CD4-positive, alpha-beta T cell treated with Interleukin-17A for 1 hour (primary cell): Measurements from ENCODE around the gene MYOCD.

Source experiments
- DNase-seq: peaks from one replicate; pipeline ENCODE4 v3.0.0-alpha.2; 2020

MYOCD gene

GRCh38 chr17:12644623-12645022 is 21.1 kb upstream of the MYOCD start:
- no peak for DNase-seq

GRCh38 chr17:12646761-12647422 is 18.8 kb upstream of the MYOCD start:
- no peak for DNase-seq

GRCh38 chr17:12648498-12648897 is 17.2 kb upstream of the MYOCD start:
- DNase-seq, result no peak

GRCh38 chr17:12655936-12656335 is 9.8 kb upstream of the MYOCD start:
- no peak for DNase-seq

GRCh38 chr17:12656354-12656753 is 9.3 kb upstream of the MYOCD start:
- no peak for DNase-seq

- no peak for DNase-seq
Observed at GRCh38 chr17:12659500-12659899, 6.2 kb upstream of the MYOCD start.

- DNase-seq, result no peak
Observed at GRCh38 chr17:12664252-12664651, 1.4 kb upstream of the MYOCD start.

- DNase-seq, result no peak
Observed at GRCh38 chr17:12664894-12665262, 812 bp upstream of the MYOCD start.

- no peak for DNase-seq
Observed at GRCh38 chr17:12666718-12667117, 1.0 kb downstream of the MYOCD start.

- no peak for DNase-seq
Observed at GRCh38 chr17:12667299-12667958, 1.7 kb downstream of the MYOCD start.

- no peak for DNase-seq
Observed at GRCh38 chr17:12671906-12672305, 6.2 kb downstream of the MYOCD start.

GRCh38 chr17:12672947-12673346 is 7.3 kb downstream of the MYOCD start:
- DNase-seq, result no peak

- DNase-seq, result no peak
Observed at GRCh38 chr17:12673788-12674187, 8.1 kb downstream of the MYOCD start.

- DNase-seq, result no peak
Observed at GRCh38 chr17:12680407-12680897, 14.8 kb downstream of the MYOCD start.

GRCh38 chr17:12680993-12681392 is 15.3 kb downstream of the MYOCD start:
- no peak for DNase-seq

- DNase-seq, result no peak
Observed at GRCh38 chr17:12683299-12683698, 17.6 kb downstream of the MYOCD start.

- DNase-seq, result no peak
Observed at GRCh38 chr17:12686486-12686885, 20.8 kb downstream of the MYOCD start.

GRCh38 chr17:12688382-12688781 is 22.7 kb downstream of the MYOCD start:
- no peak for DNase-seq

GRCh38 chr17:12691173-12691572 is 25.5 kb downstream of the MYOCD start:
- no peak for DNase-seq

GRCh38 chr17:12693640-12694039 is 27.9 kb downstream of the MYOCD start:
- no peak for DNase-seq

- DNase-seq, result no peak
Observed at GRCh38 chr17:12706070-12706469, 40.4 kb downstream of the MYOCD start.

- DNase-seq, result no peak
Observed at GRCh38 chr17:12709063-12709462, 43.4 kb downstream of the MYOCD start.

GRCh38 chr17:12712415-12712814 is 46.7 kb downstream of the MYOCD start:
- DNase-seq, result no peak

- DNase-seq, result no peak
Observed at GRCh38 chr17:12712941-12713340, 47.3 kb downstream of the MYOCD start.

GRCh38 chr17:12719948-12720347 is 54.3 kb downstream of the MYOCD start:
- no peak for DNase-seq
